ENCODE measurements around the gene IGF2R.
"Not testable (repeated sequence)": the region's sequence is repeated elsewhere in the genome, so short reads cannot be mapped to it uniquely, and the experiment has no call there.

IGF2R gene

GRCh38 chr6:159951772-159952171, 17.1 kb upstream of the IGF2R start:
- no peak for DNase-seq (ENCODE audit: low read depth in 4 of 4, low spot score in 1 of 4)

- DNase-seq (ENCODE audit: low read depth in 4 of 4, low spot score in 1 of 4) = no peak
Observed at GRCh38 chr6:159952289-159953005, 16.4 kb upstream of the IGF2R start.

GRCh38 chr6:159953091-159953601, 15.7 kb upstream of the IGF2R start:
- DNase-seq (ENCODE audit: low read depth in 4 of 4, low spot score in 1 of 4) = no peak

GRCh38 chr6:159955945-159956361, 12.9 kb upstream of the IGF2R start:
- DNase-seq (ENCODE audit: low read depth in 4 of 4, low spot score in 1 of 4) = no peak

- no peak for DNase-seq (ENCODE audit: low read depth in 4 of 4, low spot score in 1 of 4)
Observed at GRCh38 chr6:159957071-159957673, 11.7 kb upstream of the IGF2R start.

- DNase-seq (ENCODE audit: low read depth in 4 of 4, low spot score in 1 of 4) = no peak
Observed at GRCh38 chr6:159959165-159959975, 9.5 kb upstream of the IGF2R start.

GRCh38 chr6:159959976-159960384, 8.9 kb upstream of the IGF2R start:
- no peak for DNase-seq (ENCODE audit: low read depth in 4 of 4, low spot score in 1 of 4)

- DNase-seq (ENCODE audit: low read depth in 4 of 4, low spot score in 1 of 4) = no peak
Observed at GRCh38 chr6:159960485-159960884, 8.4 kb upstream of the IGF2R start.

- DNase-seq (ENCODE audit: low read depth in 4 of 4, low spot score in 1 of 4) = no peak
Observed at GRCh38 chr6:159961528-159961927, 7.4 kb upstream of the IGF2R start.

- no peak for DNase-seq (ENCODE audit: low read depth in 4 of 4, low spot score in 1 of 4)
Observed at GRCh38 chr6:159963111-159963510, 5.8 kb upstream of the IGF2R start.

- no peak for DNase-seq (ENCODE audit: low read depth in 4 of 4, low spot score in 1 of 4)
Observed at GRCh38 chr6:159964046-159964445, 4.8 kb upstream of the IGF2R start.

GRCh38 chr6:159966339-159966738, 2.5 kb upstream of the IGF2R start:
- DNase-seq (ENCODE audit: low read depth in 4 of 4, low spot score in 1 of 4) = no peak

- no peak for DNase-seq (ENCODE audit: low read depth in 4 of 4, low spot score in 1 of 4)
Observed at GRCh38 chr6:159966981-159967380, 1.9 kb upstream of the IGF2R start.

GRCh38 chr6:159967621-159968020, 1.3 kb upstream of the IGF2R start:
- DNase-seq (ENCODE audit: low read depth in 4 of 4, low spot score in 1 of 4) = not testable (repeated sequence)

GRCh38 chr6:159969204-159969912, 476 bp downstream of the IGF2R start:
- DNase-seq (ENCODE audit: low read depth in 4 of 4, low spot score in 1 of 4) = peak in 1 of 4 experiments; percentile 13

GRCh38 chr6:159969921-159970320, 1.0 kb downstream of the IGF2R start:
- DNase-seq (ENCODE audit: low read depth in 4 of 4, low spot score in 1 of 4) = no peak

GRCh38 chr6:159970659-159971063, 1.8 kb downstream of the IGF2R start:
- no peak for DNase-seq (ENCODE audit: low read depth in 4 of 4, low spot score in 1 of 4)

GRCh38 chr6:159971341-159972178, 2.7 kb downstream of the IGF2R start:
- no peak for DNase-seq (ENCODE audit: low read depth in 4 of 4, low spot score in 1 of 4)

- DNase-seq (ENCODE audit: low read depth in 4 of 4, low spot score in 1 of 4) = no peak
Observed at GRCh38 chr6:159972506-159973268, 3.8 kb downstream of the IGF2R start.

GRCh38 chr6:159973406-159973805, 4.5 kb downstream of the IGF2R start:
- no peak for DNase-seq (ENCODE audit: low read depth in 4 of 4, low spot score in 1 of 4)
